GM23338 (cell line): ENCODE data around the gene APP. TPM values are rescaled to one million over a fixed set of nuclear protein-coding genes. Genes with fewer than 3 reads are reported as not detected.
A peak's percentile ranks its signal among the peaks of the same experiment; 100 is the strongest.

ENCODE experiments used
- ATAC-seq: fragments of 200-7000 bp; cut with Tn5 transposase; 3 replicates; pipeline ENCODE4 v1.9.1; 2020
- DNase-seq: peaks from one replicate; pipeline ENCODE4 v3.0.0-alpha.2; 2015; ENCODE audit warnings: low spot score
- H2AFZ ChIP-seq: fragments of 200-600 bp; sonication (generic); 2 replicates; pipeline ENCODE4 v1.8.0; 2016; ENCODE audit warnings: antibody characterized with exemption, mild to moderate bottlenecking, moderate library complexity
- H3F3A ChIP-seq: fragments of 200-600 bp; sonication (generic); replicated peaks from 2 replicates; pipeline ENCODE4 v1.8.0; 2017; ENCODE audit warnings: antibody characterized with exemption, mixed run types, low read depth
- H3K27ac ChIP-seq: fragments of 200-600 bp; sonication (generic); 2 replicates; pipeline ENCODE4 v1.6.1; 2016; ENCODE audit warnings: low read depth
- H3K27me3 ChIP-seq: fragments of 200-600 bp; sonication (generic); 2 replicates; pipeline ENCODE4 v1.8.0; 2016; ENCODE audit warnings: mild to moderate bottlenecking, mixed run types, moderate library complexity; ENCODE audit not compliant: insufficient read depth
- H3K36me3 ChIP-seq: fragments of 200-600 bp; sonication (generic); 2 replicates; pipeline ENCODE4 v1.8.0; 2016; ENCODE audit warnings: mild to moderate bottlenecking; ENCODE audit not compliant: insufficient read depth
- H3K4me1 ChIP-seq: fragments of 200-600 bp; sonication (generic); 2 replicates; pipeline ENCODE4 v1.8.0; 2016; ENCODE audit warnings: mild to moderate bottlenecking, moderate library complexity; ENCODE audit not compliant: insufficient read depth
- H3K4me2 ChIP-seq: fragments of 200-600 bp; sonication (generic); 2 replicates; pipeline ENCODE4 v1.7.1; 2017; ENCODE audit warnings: mixed run types
- H3K4me3 ChIP-seq: fragments of 200-600 bp; sonication (generic); 2 replicates; pipeline ENCODE4 v1.6.1; 2016; ENCODE audit warnings: mixed run types
- H3K79me2 ChIP-seq: fragments of 200-600 bp; sonication (generic); replicated peaks from 2 replicates; pipeline ENCODE4 v1.8.0; 2017; ENCODE audit warnings: mild to moderate bottlenecking; ENCODE audit not compliant: insufficient read depth
- H3K9me2 ChIP-seq: fragments of 200-600 bp; sonication (generic); 2 replicates; pipeline ENCODE4 v1.8.0; 2017; ENCODE audit not compliant: insufficient read depth
- H4K20me1 ChIP-seq: fragments of 200-600 bp; sonication (generic); replicated peaks from 2 replicates; pipeline ENCODE4 v1.8.0; 2017; ENCODE audit warnings: mild to moderate bottlenecking; ENCODE audit not compliant: insufficient read depth
- H3K27ac Mint-ChIP-seq: 2 replicates; pipeline ENCODE4 v1.8.0; 2020; ENCODE audit warnings: inconsistent platforms, mild to moderate bottlenecking, moderate library complexity, mixed read lengths
- H3K27me3 Mint-ChIP-seq: 3 replicates; pipeline ENCODE4 v1.8.0; 2022; ENCODE audit warnings: low read depth, mild to moderate bottlenecking, moderate library complexity, mixed read lengths, inconsistent platforms; ENCODE audit not compliant: insufficient read depth, poor library complexity
- H3K36me3 Mint-ChIP-seq: 3 replicates; pipeline ENCODE4 v1.8.0; 2021; ENCODE audit warnings: low read depth, mild to moderate bottlenecking, inconsistent platforms, moderate library complexity, mixed read lengths
- H3K4me1 Mint-ChIP-seq: 3 replicates; pipeline ENCODE4 v1.8.0; 2020; ENCODE audit warnings: mild to moderate bottlenecking, inconsistent platforms, mixed read lengths
- H3K4me3 Mint-ChIP-seq: 3 replicates; pipeline ENCODE4 v1.8.0; 2021; ENCODE audit warnings: moderate library complexity, mild to moderate bottlenecking, inconsistent platforms, mixed read lengths
- H3K9me3 Mint-ChIP-seq: 3 replicates; pipeline ENCODE4 v1.8.0; 2020; ENCODE audit warnings: moderate library complexity, mild to moderate bottlenecking, inconsistent platforms, mixed read lengths
- CREB1 ChIP-seq: fragments of 250-450 bp; sonication (Bioruptor Pico); IDR thresholded peaks from 2 replicates; pipeline ENCODE4 v1.5.0; 2020; ENCODE audit warnings: low read depth, mild to moderate bottlenecking, moderate library complexity
- EZH2 ChIP-seq: fragments of 200-600 bp; sonication (generic); IDR thresholded peaks from one replicate; pipeline ENCODE4 v1.8.0; 2017; ENCODE audit warnings: antibody characterized with exemption, mild to moderate bottlenecking, low read depth; ENCODE audit not compliant: unreplicated experiment
- JUNB ChIP-seq: IDR thresholded peaks from one replicate; pipeline ENCODE4 v1.6.1; 2016; ENCODE audit warnings: antibody characterized with exemption; ENCODE audit not compliant: unreplicated experiment
- NANOG ChIP-seq: IDR thresholded peaks from 2 replicates; pipeline ENCODE4 v1.6.1; 2016; ENCODE audit warnings: antibody characterized with exemption, borderline replicate concordance
- ZNF114 ChIP-seq: fragments of 250-450 bp; sonication (Bioruptor Pico); IDR thresholded peaks from 2 replicates; pipeline ENCODE4 v1.5.0; 2020; ENCODE audit warnings: mild to moderate bottlenecking, moderate library complexity
- ZNF331 ChIP-seq: fragments of 250-450 bp; sonication (Bioruptor Pico); IDR thresholded peaks from 2 replicates; pipeline ENCODE4 v1.5.0; 2020; ENCODE audit warnings: low read depth, mild to moderate bottlenecking, moderate library complexity
- polyA plus RNA-seq: library from polyadenylated mRNA; unstranded; fragments of >200 nt; fragmentation: Nextera tagmentation; extraction: Ambion mirVana; gene quantifications from 2 replicates; pipeline ENCODE4 v1.2.1, GENCODE V29; 2016
- total RNA-seq: library from RNA; depleted of rRNA; stranded (reverse); fragments of >200 nt; shearing (Covaris generic); gene quantifications from 2 replicates; pipeline ENCODE4 v1.2.3, GENCODE V29; 2014
- TF ChIP-seq, protein P1 (sequence below): fragments of 250-450 bp; sonication (Bioruptor Pico); IDR thresholded peaks from 2 replicates; pipeline ENCODE4 v1.5.0; 2020; ENCODE audit warnings: mild to moderate bottlenecking, moderate library complexity

Gene APP
- total and polyA plus RNA-seq, 2 experiments from 2014 or later, result 69.4 to 444 TPM

- H3K4me1 Mint-ChIP-seq, result peaks cover 41% of the 10 kb centered on the region
- H3K4me1 ChIP-seq, result peaks cover 18% of the 10 kb centered on the region
- H3F3A ChIP-seq, result no peaks in the 10 kb centered on the region
- no peak overlapping the region for H2AFZ ChIP-seq
- no peaks in the 10 kb centered on the region for H4K20me1 ChIP-seq
- H3K4me3 Mint-ChIP-seq, result no peak overlapping the region
- DNase-seq, result no peak
- H3K9me3 Mint-ChIP-seq, result no peaks in the 10 kb centered on the region; the same call in 2 of the 3 replicates
- peaks cover 4% of the 10 kb centered on the region; the same call in 1 of the 2 replicates for H3K36me3 ChIP-seq
- H3K27me3 ChIP-seq, result no peaks in the 10 kb centered on the region
- peaks cover 73% of the 10 kb centered on the region for H3K36me3 Mint-ChIP-seq
- peaks cover 16% of the 10 kb centered on the region for H3K79me2 ChIP-seq
- TF ChIP-seq CREB1 (CRISPR knock-in tag), result no peak
- TF ChIP-seq, protein P1, sequence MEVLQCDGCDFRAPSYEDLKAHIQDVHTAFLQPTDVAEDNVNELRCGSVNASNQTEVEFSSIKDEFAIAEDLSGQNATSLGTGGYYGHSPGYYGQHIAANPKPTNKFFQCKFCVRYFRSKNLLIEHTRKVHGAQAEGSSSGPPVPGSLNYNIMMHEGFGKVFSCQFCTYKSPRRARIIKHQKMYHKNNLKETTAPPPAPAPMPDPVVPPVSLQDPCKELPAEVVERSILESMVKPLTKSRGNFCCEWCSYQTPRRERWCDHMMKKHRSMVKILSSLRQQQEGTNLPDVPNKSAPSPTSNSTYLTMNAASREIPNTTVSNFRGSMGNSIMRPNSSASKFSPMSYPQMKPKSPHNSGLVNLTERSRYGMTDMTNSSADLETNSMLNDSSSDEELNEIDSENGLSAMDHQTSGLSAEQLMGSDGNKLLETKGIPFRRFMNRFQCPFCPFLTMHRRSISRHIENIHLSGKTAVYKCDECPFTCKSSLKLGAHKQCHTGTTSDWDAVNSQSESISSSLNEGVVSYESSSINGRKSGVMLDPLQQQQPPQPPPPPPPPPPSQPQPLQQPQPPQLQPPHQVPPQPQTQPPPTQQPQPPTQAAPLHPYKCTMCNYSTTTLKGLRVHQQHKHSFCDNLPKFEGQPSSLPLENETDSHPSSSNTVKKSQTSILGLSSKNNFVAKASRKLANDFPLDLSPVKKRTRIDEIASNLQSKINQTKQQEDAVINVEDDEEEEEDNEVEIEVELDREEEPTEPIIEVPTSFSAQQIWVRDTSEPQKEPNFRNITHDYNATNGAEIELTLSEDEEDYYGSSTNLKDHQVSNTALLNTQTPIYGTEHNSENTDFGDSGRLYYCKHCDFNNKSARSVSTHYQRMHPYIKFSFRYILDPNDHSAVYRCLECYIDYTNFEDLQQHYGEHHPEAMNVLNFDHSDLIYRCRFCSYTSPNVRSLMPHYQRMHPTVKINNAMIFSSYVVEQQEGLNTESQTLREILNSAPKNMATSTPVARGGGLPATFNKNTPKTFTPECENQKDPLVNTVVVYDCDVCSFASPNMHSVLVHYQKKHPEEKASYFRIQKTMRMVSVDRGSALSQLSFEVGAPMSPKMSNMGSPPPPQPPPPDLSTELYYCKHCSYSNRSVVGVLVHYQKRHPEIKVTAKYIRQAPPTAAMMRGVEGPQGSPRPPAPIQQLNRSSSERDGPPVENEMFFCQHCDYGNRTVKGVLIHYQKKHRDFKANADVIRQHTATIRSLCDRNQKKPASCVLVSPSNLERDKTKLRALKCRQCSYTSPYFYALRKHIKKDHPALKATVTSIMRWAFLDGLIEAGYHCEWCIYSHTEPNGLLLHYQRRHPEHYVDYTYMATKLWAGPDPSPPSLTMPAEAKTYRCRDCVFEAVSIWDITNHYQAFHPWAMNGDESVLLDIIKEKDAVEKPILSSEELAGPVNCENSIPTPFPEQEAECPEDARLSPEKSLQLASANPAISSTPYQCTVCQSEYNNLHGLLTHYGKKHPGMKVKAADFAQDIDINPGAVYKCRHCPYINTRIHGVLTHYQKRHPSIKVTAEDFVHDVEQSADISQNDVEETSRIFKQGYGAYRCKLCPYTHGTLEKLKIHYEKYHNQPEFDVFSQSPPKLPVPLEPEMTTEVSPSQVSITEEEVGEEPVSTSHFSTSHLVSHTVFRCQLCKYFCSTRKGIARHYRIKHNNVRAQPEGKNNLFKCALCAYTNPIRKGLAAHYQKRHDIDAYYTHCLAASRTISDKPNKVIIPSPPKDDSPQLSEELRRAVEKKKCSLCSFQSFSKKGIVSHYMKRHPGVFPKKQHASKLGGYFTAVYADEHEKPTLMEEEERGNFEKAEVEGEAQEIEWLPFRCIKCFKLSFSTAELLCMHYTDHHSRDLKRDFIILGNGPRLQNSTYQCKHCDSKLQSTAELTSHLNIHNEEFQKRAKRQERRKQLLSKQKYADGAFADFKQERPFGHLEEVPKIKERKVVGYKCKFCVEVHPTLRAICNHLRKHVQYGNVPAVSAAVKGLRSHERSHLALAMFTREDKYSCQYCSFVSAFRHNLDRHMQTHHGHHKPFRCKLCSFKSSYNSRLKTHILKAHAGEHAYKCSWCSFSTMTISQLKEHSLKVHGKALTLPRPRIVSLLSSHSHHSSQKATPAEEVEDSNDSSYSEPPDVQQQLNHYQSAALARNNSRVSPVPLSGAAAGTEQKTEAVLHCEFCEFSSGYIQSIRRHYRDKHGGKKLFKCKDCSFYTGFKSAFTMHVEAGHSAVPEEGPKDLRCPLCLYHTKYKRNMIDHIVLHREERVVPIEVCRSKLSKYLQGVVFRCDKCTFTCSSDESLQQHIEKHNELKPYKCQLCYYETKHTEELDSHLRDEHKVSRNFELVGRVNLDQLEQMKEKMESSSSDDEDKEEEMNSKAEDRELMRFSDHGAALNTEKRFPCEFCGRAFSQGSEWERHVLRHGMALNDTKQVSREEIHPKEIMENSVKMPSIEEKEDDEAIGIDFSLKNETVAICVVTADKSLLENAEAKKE (CRISPR knock-in tag), result no peak
- no peak for TF ChIP-seq ZNF114 (CRISPR knock-in tag)
- no peak for TF ChIP-seq EZH2
- no peak overlapping the region for H3K27ac ChIP-seq
- ATAC-seq, result no peak
- no peak overlapping the region for H3K4me3 ChIP-seq
- H3K27ac Mint-ChIP-seq, result peak overlapping the region; percentile 76
- no peak overlapping the region for H3K4me2 ChIP-seq
- peaks cover 5% of the 10 kb centered on the region for H3K27me3 Mint-ChIP-seq
- H3K9me2 ChIP-seq, result no peaks in the 10 kb centered on the region
Measured at GRCh38 chr21:25967901-25968438, 202.6 kb downstream of the APP start.

- Histone ChIP-seq H3K27me3 (no peaks in the 10 kb centered on the region), H3K27ac (peak overlapping the region; percentile 7; the same call in 1 of the 2 replicates), H3K4me1 (peaks cover 21% of the 10 kb centered on the region), H3K4me3 (no peak overlapping the region), H3K9me2 (no peaks in the 10 kb centered on the region), H3F3A (no peaks in the 10 kb centered on the region), H3K79me2 (peaks cover 13% of the 10 kb centered on the region), H4K20me1 (no peaks in the 10 kb centered on the region), H3K4me2 (no peak overlapping the region), H2AFZ (no peak overlapping the region), H3K36me3 (peaks cover 4% of the 10 kb centered on the region; the same call in 1 of the 2 replicates)
- DNase-seq, result no peak
- H3K27ac Mint-ChIP-seq, result peak overlapping the region; percentile 76
- peaks cover 46% of the 10 kb centered on the region for H3K4me1 Mint-ChIP-seq
- no peak for ATAC-seq
- H3K36me3 Mint-ChIP-seq, result peaks cover 67% of the 10 kb centered on the region
- peaks cover 7% of the 10 kb centered on the region for H3K27me3 Mint-ChIP-seq
- no peaks in the 10 kb centered on the region; the same call in 2 of the 3 replicates for H3K9me3 Mint-ChIP-seq
- no peak overlapping the region for H3K4me3 Mint-ChIP-seq
- TF ChIP-seq ZNF331 (no peak), EZH2 (no peak), JUNB (no peak), NANOG (no peak)
Measured at GRCh38 chr21:25967181-25967900, 203.2 kb downstream of the APP start.
